Coronary artery (tissue), 2 donors: ENCODE data around the gene YRDC.

Source experiments
- DNase-seq: peaks from one replicate; pipeline ENCODE4 v3.0.0-alpha.2; 2017; ENCODE audit warnings: low spot score
- H3K27ac ChIP-seq, 2 donors: fragments of 200-600 bp; sonication (generic); one replicate each; pipeline ENCODE4 v1.5.1; 2016 to 2019
- H3K4me3 ChIP-seq: fragments of 200-600 bp; sonication (generic); 2 replicates; pipeline ENCODE4 v1.5.1; 2016; ENCODE audit warnings: mild to moderate bottlenecking, moderate library complexity
- CTCF ChIP-seq: fragments of 200-600 bp; sonication (generic); IDR thresholded peaks from one replicate; pipeline ENCODE4 v1.5.1; 2019; ENCODE audit warnings: antibody characterized with exemption

Gene YRDC

DNA sequence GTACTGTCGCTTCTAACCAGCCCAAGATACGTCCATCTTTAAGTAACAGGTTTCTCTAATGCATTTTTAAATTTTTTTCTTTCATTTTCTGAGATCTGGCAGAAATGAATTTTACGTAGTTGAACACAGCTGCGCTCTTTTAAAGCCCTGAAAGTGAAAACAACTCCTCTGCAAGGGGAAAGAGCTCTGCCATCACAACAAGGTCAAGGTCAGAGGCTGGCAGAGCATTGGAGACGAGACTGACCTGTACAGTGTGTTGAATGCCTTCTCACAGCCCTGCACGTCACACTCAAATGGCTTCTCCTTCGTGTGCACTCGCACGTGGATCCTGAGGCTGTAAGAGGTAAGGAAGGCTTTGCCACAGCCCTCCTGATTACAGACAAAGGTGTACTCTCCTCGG is 31.7 kb upstream of the YRDC start:
- no peak for TF ChIP-seq CTCF
- DNase-seq, result no peak
- no peak overlapping the region for H3K27ac ChIP-seq
- H3K4me3 ChIP-seq, result no peak overlapping the region

DNA sequence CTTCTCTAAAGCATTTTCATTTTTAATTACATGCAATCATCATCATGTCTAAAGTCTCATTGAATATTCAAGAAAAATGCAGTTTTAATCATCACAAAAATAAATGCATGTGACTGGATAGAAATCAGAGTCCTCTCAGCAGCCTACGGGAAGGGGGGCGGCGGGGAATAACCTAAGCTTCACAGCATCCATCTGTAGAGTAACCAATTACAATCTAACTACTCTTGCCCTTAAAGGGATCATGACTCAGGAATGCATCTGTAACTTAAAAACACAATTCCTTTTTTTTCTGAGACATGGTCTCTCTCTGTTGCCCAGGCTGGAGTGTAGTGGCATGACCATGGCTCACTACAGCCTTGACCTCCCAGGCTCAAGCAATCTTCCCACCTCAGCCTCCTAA is 28.8 kb upstream of the YRDC start:
- no peak for TF ChIP-seq CTCF
- H3K27ac ChIP-seq, result no peak overlapping the region
- no peak overlapping the region for H3K4me3 ChIP-seq
- DNase-seq, result no peak

DNA sequence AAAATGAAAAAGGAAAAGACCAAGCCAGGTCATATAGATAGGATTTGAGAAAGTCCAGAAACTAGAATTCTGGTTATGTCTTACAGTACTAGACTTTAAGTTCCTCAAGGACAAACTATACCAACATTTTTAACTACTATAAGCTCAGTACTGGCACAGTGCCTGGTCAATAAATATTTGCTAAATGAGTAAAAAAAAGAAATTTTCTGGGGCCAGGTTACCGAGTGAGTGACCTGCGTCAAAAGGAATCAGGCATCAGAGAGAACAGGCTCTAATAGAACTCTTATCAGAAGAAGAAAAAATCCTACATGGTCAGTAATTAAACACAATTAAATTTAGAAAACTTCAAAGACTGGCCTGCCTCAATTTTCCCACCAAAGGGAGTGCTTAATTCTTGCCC is 23.8 kb upstream of the YRDC start:
- Histone ChIP-seq H3K27ac (no peak overlapping the region), H3K4me3 (no peak overlapping the region)
- no peak for TF ChIP-seq CTCF
- no peak for DNase-seq

GRCh38 chr1:37831109-37831508 is 23.1 kb upstream of the YRDC start:
- Histone ChIP-seq H3K4me3 (no peak overlapping the region), H3K27ac (no peak overlapping the region)
- TF ChIP-seq CTCF, result no peak
- DNase-seq, result no peak

DNA sequence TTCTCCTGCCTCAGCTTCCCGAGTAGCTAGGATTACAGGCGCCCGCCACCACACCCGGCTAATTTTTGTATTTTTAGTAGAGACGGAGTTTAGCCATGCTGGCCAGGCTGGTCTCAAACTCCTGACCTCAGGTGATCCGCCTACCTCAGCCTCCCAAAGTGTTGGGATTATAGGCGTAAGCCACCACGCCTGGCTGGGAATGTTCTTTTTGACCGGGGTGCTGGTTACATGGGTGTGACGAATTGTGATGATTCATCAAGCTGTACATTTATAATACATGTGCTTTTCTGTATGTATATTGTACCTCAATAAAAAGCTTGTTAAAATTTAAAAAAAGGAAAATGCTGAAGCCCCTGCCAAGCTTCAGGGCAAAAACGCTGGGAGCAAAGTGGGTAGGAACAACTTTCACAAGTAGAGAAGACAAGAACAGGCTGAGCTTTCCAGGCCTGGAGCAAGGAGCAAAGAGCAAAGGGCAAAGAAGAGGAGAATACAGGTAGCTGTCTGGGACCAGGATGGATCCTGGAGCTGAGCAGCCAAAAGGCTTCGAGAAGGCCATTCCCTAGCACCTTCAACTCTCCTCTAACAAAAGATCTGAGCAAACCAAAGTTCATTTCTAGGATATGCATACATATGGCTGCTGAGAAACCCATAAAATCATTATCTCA is 20.5 kb upstream of the YRDC start:
- DNase-seq, result no peak
- H3K27ac ChIP-seq, result no peak overlapping the region
- TF ChIP-seq CTCF, result no peak
- no peak overlapping the region for H3K4me3 ChIP-seq

GRCh38 chr1:37825506-37825905 is 17.5 kb upstream of the YRDC start:
- TF ChIP-seq CTCF, result no peak
- Histone ChIP-seq H3K4me3 (no peak overlapping the region), H3K27ac (no peak overlapping the region)
- DNase-seq, result no peak

- Histone ChIP-seq H3K27ac (no peak overlapping the region), H3K4me3 (no peak overlapping the region)
- TF ChIP-seq CTCF, result no peak
- no peak for DNase-seq
Observed at GRCh38 chr1:37824001-37824400, 16.0 kb upstream of the YRDC start.
